HepG2 (cell line): ENCODE data around the gene CAPZA1. TPM values are rescaled to one million over a fixed set of nuclear protein-coding genes. Genes with fewer than 3 reads are reported as not detected.

Experiments used
- AHR ChIP-seq: IDR thresholded peaks from 2 replicates; pipeline ENCODE4 v1.6.1; 2018; ENCODE audit warnings: missing genetic modification reagents, missing compliant biosample characterization
- CTCF ChIP-seq: sonication (generic); formaldehyde crosslinking; IDR thresholded peaks from 2 replicates; pipeline ENCODE4 v1.5.0; 2020; ENCODE audit warnings: mild to moderate bottlenecking, missing genetic modification reagents, moderate library complexity
- EP300 ChIP-seq, 3 experiments: sonication (generic) in 1 of 3; formaldehyde crosslinking in 1 of 3; IDR thresholded peaks; 2 replicates each; pipeline versions ENCODE4 v1.5.1 to v1.6.1; 2011 to 2020; ENCODE audit warnings: low read depth in 2 of 3, low read length in 2 of 3, borderline replicate concordance in 1 of 3, improper control_type of control experiment in 1 of 3, mild to moderate bottlenecking in 1 of 3, missing genetic modification reagents in 1 of 3, moderate library complexity in 1 of 3
- IKZF4 ChIP-seq: sonication (generic); formaldehyde crosslinking; IDR thresholded peaks from 2 replicates; pipeline ENCODE4 v1.5.1; 2020; ENCODE audit warnings: borderline replicate concordance, mild to moderate bottlenecking, low read depth, missing genetic modification reagents; ENCODE audit errors: not compliant biosample characterization
- MAZ ChIP-seq, 2 experiments: sonication (generic) in 1 of 2; formaldehyde crosslinking in 1 of 2; IDR thresholded peaks; 2 replicates each; pipeline versions ENCODE4 v1.5.0 to v1.6.1; 2012 to 2020; ENCODE audit warnings: low read depth in 2 of 2, mild to moderate bottlenecking in 2 of 2, borderline replicate concordance in 1 of 2, improper control_type of control experiment in 1 of 2, low read length in 1 of 2, missing genetic modification reagents in 1 of 2, moderate library complexity in 1 of 2
- NONO ChIP-seq, 2 experiments: fragments of 450-650 bp in 1 of 2; sonication (generic) in 1 of 2; formaldehyde crosslinking in 1 of 2; IDR thresholded peaks in 1 of 2; conservative IDR thresholded peaks in 1 of 2; 2 replicates each; pipeline versions ENCODE4 v1.6.1 to v1.8.0; 2017 to 2022; ENCODE audit warnings: mild to moderate bottlenecking in 1 of 2, missing genetic modification reagents in 1 of 2, moderate library complexity in 1 of 2
- SPEN ChIP-seq: sonication (generic); formaldehyde crosslinking; IDR thresholded peaks from 2 replicates; pipeline ENCODE4 v1.5.1; 2020; ENCODE audit warnings: low read depth, mild to moderate bottlenecking, missing genetic modification reagents
- TBX2 ChIP-seq: sonication (generic); formaldehyde crosslinking; IDR thresholded peaks from 2 replicates; pipeline ENCODE4 v1.5.0; 2020; ENCODE audit warnings: missing genetic modification reagents, mild to moderate bottlenecking, borderline replicate concordance
- TCF7L2 ChIP-seq: IDR thresholded peaks from 2 replicates; pipeline ENCODE4 v1.6.1; 2011; ENCODE audit warnings: mild to moderate bottlenecking, low read depth, low read length, moderate library complexity
- TRIM22 ChIP-seq: fragments of 450-650 bp; IDR thresholded peaks from 2 replicates; pipeline ENCODE4 v1.6.1; 2017
- ZMYM4 ChIP-seq: sonication (generic); formaldehyde crosslinking; IDR thresholded peaks from 2 replicates; pipeline ENCODE4 v1.8.1; 2023; ENCODE audit warnings: mild to moderate bottlenecking, missing genetic modification reagents
- ZNF292 ChIP-seq: sonication (generic); formaldehyde crosslinking; IDR thresholded peaks from 2 replicates; pipeline ENCODE4 v1.8.1; 2022; ENCODE audit warnings: mild to moderate bottlenecking, low read depth, missing genetic modification reagents, borderline replicate concordance
- ZNF574 ChIP-seq: sonication (generic); formaldehyde crosslinking; IDR thresholded peaks from 2 replicates; pipeline ENCODE4 v1.4.0; 2020; ENCODE audit warnings: missing genetic modification reagents
- ZNF687 ChIP-seq: sonication (generic); formaldehyde crosslinking; IDR thresholded peaks from 2 replicates; pipeline ENCODE4 v1.5.1; 2020; ENCODE audit warnings: mild to moderate bottlenecking, missing genetic modification reagents, moderate library complexity
- ZNF691 ChIP-seq: sonication (generic); formaldehyde crosslinking; IDR thresholded peaks from 2 replicates; pipeline ENCODE4 v1.4.0; 2020; ENCODE audit warnings: missing genetic modification reagents, low read depth, mild to moderate bottlenecking, borderline replicate concordance
- polyA plus RNA-seq, 8 experiments: library from polyadenylated mRNA; depleted of rRNA in 3 of 8; stranded (reverse) in 7 of 8; unstranded in 1 of 8; fragments of >200 nt; fragmentation: Illumina TruSeq in 4 of 8; extraction: Trizol in 4 of 8; gene quantifications; 2 replicates each; pipeline versions ENCODE4 v1.2.1 to v1.2.3, GENCODE V29; 2011 to 2016; ENCODE audit warnings: low read depth in 4 of 8, missing spikeins in 1 of 8, mixed read lengths in 1 of 8; ENCODE audit not compliant: insufficient read depth in 1 of 8
- total RNA-seq, 5 experiments: library from RNA; depleted of rRNA; stranded (reverse); fragments of >200 nt; fragmentation: Illumina TruSeq; extraction: Trizol; gene quantifications; 2 replicates each; pipeline ENCODE4 v1.2.3, GENCODE V29; 2016; ENCODE audit warnings: low read depth in 1 of 5

Gene CAPZA1
- total and polyA plus RNA-seq, 2 of the 13 experiments (the other 11 are each of a cell fraction or from before 2014, with no cell fraction given) = 67.0 to 117 TPM

- no peak for TF ChIP-seq ZNF574 (CRISPR knock-in tag)
- peak; percentile 51; the same call in 1 of the 2 replicates for TF ChIP-seq TBX2
- no peak for TF ChIP-seq TRIM22
- no peak for TF ChIP-seq MAZ (IDR thresholded peaks at IDR 0.05; ENCODE audit: borderline replicate concordance, low read depth, low read length)
- no peak for TF ChIP-seq MAZ (CRISPR knock-in tag; IDR thresholded peaks at IDR 0.05; ENCODE audit: low read depth)
- TF ChIP-seq ZNF687 (CRISPR knock-in tag) = peak; percentile 94
- no peak for TF ChIP-seq IKZF4
- TF ChIP-seq TCF7L2 = no peak
- no peak for TF ChIP-seq EP300 (IDR thresholded peaks at IDR 0.05; ENCODE audit: low read depth in 2 of 2, low read length in 2 of 2)
- TF ChIP-seq EP300 (CRISPR knock-in tag; IDR thresholded peaks at IDR 0.05; ENCODE audit: borderline replicate concordance) = peak; percentile 14; the same call in 1 of the 2 replicates
- TF ChIP-seq ZNF292 (CRISPR knock-in tag) = no peak
- TF ChIP-seq CTCF = no peak
- TF ChIP-seq SPEN = no peak; the same call in none of the 2 replicates
- no peak for TF ChIP-seq NONO (IDR thresholded peaks at IDR 0.05)
- peak; percentile 73; the same call in 1 of the 2 replicates for TF ChIP-seq NONO (CRISPR knock-in tag; conservative IDR thresholded peaks at IDR 0.05)
- TF ChIP-seq AHR (CRISPR knock-in tag) = no peak
- peak; percentile 44; the same call in 1 of the 2 replicates for TF ChIP-seq ZMYM4
- TF ChIP-seq ZNF691 (CRISPR knock-in tag) = peak; percentile 19; the same call in 1 of the 2 replicates
These were observed 85.4 kb downstream of the CAPZA1 start (continued) for GRCh38 chr1:112704934-112705627.
